GM12872 (cell line): ENCODE data around the gene POLA2.

Source experiments
- TF ChIP-seq, protein P1 (sequence below): IDR thresholded peaks from 3 replicates; pipeline ENCODE4 v1.5.1; 2011; ENCODE audit warnings: low read depth, mild to moderate bottlenecking, low read length, moderate library complexity; ENCODE audit not compliant: insufficient read depth

The POLA2 gene

DNA sequence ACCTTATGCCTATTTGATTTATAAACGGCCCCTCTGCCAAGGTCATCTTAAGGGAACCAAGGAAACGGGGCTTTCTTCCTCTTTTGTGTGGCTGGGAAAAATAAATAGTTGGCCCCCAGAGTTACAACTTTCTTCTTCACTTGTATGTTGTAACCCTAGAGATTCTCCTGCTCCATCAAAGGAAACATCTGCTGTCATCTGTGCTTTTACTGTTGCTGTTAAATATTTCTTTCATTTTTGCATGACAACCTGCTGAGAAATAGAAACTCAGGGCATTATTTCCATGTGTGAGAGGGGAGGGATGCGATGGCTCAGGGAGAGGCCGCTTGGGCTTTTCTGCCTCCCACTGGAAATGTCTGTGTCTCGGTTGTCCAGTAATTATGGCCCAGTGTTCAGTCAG lies 31.1 kb downstream of the POLA2 start:
- TF ChIP-seq, protein P1, sequence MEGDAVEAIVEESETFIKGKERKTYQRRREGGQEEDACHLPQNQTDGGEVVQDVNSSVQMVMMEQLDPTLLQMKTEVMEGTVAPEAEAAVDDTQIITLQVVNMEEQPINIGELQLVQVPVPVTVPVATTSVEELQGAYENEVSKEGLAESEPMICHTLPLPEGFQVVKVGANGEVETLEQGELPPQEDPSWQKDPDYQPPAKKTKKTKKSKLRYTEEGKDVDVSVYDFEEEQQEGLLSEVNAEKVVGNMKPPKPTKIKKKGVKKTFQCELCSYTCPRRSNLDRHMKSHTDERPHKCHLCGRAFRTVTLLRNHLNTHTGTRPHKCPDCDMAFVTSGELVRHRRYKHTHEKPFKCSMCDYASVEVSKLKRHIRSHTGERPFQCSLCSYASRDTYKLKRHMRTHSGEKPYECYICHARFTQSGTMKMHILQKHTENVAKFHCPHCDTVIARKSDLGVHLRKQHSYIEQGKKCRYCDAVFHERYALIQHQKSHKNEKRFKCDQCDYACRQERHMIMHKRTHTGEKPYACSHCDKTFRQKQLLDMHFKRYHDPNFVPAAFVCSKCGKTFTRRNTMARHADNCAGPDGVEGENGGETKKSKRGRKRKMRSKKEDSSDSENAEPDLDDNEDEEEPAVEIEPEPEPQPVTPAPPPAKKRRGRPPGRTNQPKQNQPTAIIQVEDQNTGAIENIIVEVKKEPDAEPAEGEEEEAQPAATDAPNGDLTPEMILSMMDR: no peak

DNA sequence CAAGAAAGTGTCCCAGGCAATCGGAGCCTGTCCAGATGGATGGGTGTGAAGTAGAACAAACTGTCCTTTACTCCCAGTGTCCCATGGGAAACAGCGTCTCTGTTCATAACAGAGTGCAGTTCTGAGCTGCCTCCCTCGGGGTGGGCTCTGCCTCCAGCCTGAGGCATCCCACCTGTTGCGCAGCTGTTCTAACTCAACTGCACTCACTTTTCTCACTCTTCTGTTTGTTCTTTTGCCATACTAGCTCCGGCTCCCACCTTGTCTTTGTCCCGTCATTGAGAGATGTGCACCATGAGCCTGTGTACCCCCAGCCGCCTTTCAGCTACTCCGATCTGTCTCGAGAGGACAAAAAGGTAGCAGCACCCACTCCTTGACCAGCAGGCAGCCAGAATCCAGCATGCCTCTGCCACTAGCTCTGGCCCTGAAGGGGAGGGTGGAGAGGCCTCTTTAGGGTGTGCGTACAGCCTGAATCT lies 32.2 kb downstream of the POLA2 start:
- TF ChIP-seq, protein P1: no peak

DNA sequence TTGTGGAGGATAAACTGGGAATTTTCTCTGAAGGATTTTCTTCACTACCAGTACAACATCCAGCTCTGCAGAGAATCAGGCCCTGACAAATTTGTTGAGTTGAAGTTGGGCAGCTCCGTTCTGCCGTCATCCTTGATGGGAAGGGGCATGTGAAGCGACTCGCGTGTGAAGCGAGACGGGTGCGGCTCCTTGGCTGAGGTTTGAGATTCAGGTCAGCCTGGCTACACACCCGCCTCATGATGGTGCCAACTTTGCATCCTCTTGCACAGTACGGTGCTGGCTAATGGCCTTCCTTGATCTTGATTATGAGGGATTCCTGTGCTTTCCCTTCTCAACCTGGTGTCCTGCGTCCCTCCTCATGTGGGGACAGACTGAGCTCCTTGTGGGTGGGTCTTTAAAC lies 33.2 kb downstream of the POLA2 start:
- TF ChIP-seq, protein P1: no peak

DNA sequence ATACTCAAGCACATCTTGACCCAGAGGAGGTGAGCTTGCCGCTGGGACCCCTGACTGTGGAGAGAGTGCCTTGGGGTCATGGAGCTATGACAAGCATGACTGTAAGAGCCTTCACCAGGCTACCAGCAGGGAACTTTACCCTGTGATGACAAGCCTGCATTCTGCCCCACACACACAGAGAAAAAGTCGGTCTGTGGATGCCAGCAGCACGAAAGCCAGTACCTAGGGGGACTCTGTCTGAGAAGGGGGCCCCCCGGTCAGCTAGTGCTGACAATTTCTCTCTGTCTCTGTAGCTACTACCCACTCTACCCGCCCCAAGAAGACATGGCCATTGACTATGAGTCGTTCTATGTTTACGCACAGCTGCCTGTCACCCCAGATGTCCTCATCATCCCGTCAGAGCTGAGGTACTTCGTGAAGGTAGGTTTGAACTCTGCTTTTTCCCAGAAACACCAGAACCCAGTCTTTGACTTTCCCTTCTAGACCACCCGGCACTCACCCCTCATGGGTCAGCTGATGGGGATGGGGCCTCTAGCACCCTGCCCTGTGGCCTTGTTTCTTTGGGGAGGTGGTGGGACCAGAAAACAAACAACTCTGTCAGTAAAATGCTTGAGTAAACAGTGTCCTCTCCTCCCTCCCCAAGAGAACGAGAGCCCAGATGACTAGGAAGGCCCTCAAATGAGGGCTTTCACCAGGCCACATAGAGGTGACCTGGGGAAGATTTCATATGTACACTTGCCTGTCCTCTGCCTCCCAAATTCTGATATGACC lies 34.0 kb downstream of the POLA2 start:
- TF ChIP-seq, protein P1: no peak

DNA sequence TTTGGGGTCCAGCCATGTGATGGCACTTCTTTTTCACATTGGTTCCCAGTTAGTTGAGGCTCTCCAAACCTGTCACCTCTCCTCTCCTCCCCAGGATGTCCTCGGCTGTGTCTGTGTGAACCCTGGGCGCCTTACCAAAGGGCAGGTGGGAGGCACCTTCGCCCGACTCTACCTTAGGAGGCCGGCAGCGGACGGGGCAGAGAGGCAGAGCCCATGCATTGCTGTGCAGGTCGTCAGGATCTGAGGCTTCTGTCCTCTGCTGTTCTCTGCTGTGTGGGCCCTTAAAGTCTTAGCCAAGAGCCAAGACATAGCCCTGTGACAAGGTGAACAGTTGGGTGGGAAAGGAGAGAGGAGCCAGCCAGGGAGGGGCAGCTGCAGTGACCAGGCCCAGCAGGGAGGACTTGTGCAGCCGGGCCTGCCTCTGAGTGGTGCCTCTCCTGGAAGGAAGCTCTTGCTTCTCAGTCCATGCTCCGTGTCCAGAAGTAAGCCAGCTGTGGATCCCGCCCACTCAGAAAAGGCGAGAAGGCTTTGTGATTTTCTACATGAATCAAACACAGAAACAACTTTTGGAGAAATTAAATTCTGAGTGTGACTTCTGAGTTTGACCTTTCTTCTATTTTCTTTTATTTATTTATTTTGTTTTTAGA lies 35.4 kb downstream of the POLA2 start:
- TF ChIP-seq, protein P1: no peak

DNA sequence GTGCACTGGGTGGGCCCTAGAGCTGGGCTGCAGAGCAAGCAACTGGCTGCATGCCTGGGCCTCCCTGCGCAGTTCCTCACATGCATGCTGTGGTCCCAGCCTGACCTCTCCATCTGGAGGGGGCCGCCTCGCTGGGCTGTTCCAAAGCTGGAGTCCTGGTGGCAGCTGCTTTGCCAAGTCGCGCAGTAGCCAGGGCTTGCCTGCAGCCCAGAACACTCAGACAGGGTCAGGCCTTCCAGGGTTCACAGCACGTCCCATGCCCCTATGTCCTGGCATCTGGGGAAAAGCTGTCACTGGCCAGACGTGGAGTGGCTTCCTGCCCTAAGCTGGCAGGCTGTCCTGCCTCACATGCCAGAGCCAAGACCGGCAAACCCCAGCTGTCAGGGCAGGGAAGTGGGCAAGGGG lies 36.4 kb downstream of the POLA2 start:
- TF ChIP-seq, protein P1: no peak

DNA sequence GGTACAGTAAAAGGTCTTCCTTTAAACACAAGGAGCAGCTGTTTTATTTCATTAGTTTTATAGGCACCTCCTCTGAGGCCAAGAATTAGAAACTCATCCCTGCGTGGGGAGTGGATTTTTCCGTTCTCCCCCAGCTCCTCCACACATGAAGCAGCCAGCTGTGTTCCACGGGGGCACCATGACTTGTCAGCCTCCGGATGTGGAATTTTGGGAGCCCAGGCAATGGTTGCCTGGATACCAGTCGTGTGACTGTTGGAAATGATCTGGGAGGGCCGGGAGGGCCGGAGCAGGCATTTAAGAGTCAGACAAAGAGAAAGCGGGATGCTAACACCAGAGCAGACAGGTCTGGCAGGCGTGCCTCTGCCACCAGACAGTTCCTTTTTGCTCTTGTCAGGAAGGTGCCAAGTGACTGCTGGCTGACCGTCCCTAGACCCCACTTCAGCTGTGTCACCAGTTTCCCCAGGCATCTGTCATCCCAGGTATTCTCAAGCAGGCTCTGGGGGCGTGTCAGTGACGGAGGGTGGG lies 37.0 kb downstream of the POLA2 start:
- TF ChIP-seq, protein P1: no peak
